GM19397 (cell line): ENCODE results near the gene VPS13C.
A peak's percentile ranks its signal among the peaks of the same experiment; 100 is the strongest.

Experiments
- ATAC-seq: cut with Tn5 transposase; IDR thresholded peaks from one replicate; pipeline ENCODE4 v1.9.1; 2021; ENCODE audit warnings: mild to moderate bottlenecking, moderate library complexity; ENCODE audit not compliant: unreplicated experiment

Gene VPS13C

GRCh38 chr15:61879219-61879618 lies 181.0 kb downstream of the VPS13C start:
- no peak for ATAC-seq

GRCh38 chr15:61871926-61872522 lies 188.2 kb downstream of the VPS13C start:
- ATAC-seq = no peak

- ATAC-seq = no peak
Measured at GRCh38 chr15:61869656-61870055, 190.6 kb downstream of the VPS13C start.

GRCh38 chr15:61861962-61862361 lies 198.3 kb downstream of the VPS13C start:
- no peak for ATAC-seq

GRCh38 chr15:61857169-61857829 lies 202.9 kb downstream of the VPS13C start:
- ATAC-seq = no peak

- no peak for ATAC-seq
Measured at GRCh38 chr15:61856295-61856694, 204.0 kb downstream of the VPS13C start.

- no peak for ATAC-seq
Measured at GRCh38 chr15:61853195-61853594, 207.1 kb downstream of the VPS13C start.

- no peak for ATAC-seq
Measured at GRCh38 chr15:61851955-61852354, 208.3 kb downstream of the VPS13C start.

- ATAC-seq = no peak
Measured at GRCh38 chr15:61849447-61849846, 210.8 kb downstream of the VPS13C start.

- no peak for ATAC-seq
Measured at GRCh38 chr15:61841466-61841865, 218.8 kb downstream of the VPS13C start.

- no peak for ATAC-seq
Measured at GRCh38 chr15:61840090-61840489, 220.2 kb downstream of the VPS13C start.

GRCh38 chr15:61839546-61839945 lies 220.7 kb downstream of the VPS13C start:
- ATAC-seq = no peak

- no peak for ATAC-seq
Measured at GRCh38 chr15:61835496-61836106, 224.6 kb downstream of the VPS13C start.

GRCh38 chr15:61835029-61835428 lies 225.2 kb downstream of the VPS13C start:
- no peak for ATAC-seq

- peak; percentile 63 for ATAC-seq
Measured at GRCh38 chr15:61834076-61834697, 226.1 kb downstream of the VPS13C start.

GRCh38 chr15:61832223-61832622 lies 228.0 kb downstream of the VPS13C start:
- ATAC-seq = no peak

- ATAC-seq = no peak
Measured at GRCh38 chr15:61831505-61831921, 228.7 kb downstream of the VPS13C start.

GRCh38 chr15:61830536-61831330 lies 229.5 kb downstream of the VPS13C start:
- ATAC-seq = no peak

GRCh38 chr15:61829514-61829889 lies 230.7 kb downstream of the VPS13C start:
- ATAC-seq = no peak

- no peak for ATAC-seq
Measured at GRCh38 chr15:61828860-61829513, 231.3 kb downstream of the VPS13C start.

- no peak for ATAC-seq
Measured at GRCh38 chr15:61828008-61828407, 232.2 kb downstream of the VPS13C start.
